Stomach (tissue), 9 donors: ENCODE data around the gene TRPV4. TPM values are rescaled to one million over a fixed set of nuclear protein-coding genes. Genes with fewer than 3 reads are reported as not detected.

Source experiments
- DNase-seq, 2 donors: peaks; one replicate each; pipeline versions ENCODE4 v3.0.0 to v3.0.0-alpha.2; 2013 to 2019
- H3K27ac ChIP-seq, 5 donors: fragments of 200-600 bp in 4 of 5; sonication (generic) in 4 of 5; one replicate each; pipeline ENCODE4 v1.5.1; 2013 to 2019; ENCODE audit warnings: mild to moderate bottlenecking in 1 of 5, moderate library complexity in 1 of 5
- H3K27me3 ChIP-seq, 3 donors: fragments of 200-600 bp; sonication (generic); one replicate each; pipeline ENCODE4 v1.5.1; 2017 to 2019; ENCODE audit warnings: mixed run types in 1 of 3
- H3K36me3 ChIP-seq, 4 donors: fragments of 200-600 bp; sonication (generic); 1 replicate in 3 of 4; 2 replicates in 1 of 4; pipeline ENCODE4 v1.5.1; 2016 to 2019
- H3K4me1 ChIP-seq, 4 donors: fragments of 200-600 bp; sonication (generic); one replicate each; pipeline ENCODE4 v1.5.1; 2016 to 2019
- H3K4me3 ChIP-seq, 4 donors: fragments of 200-600 bp; sonication (generic) in 3 of 4; one replicate each; pipeline ENCODE4 v1.5.1; 2016 to 2019; ENCODE audit warnings: mild to moderate bottlenecking in 1 of 4
- H3K9me3 ChIP-seq, 4 donors: fragments of 200-600 bp; sonication (generic); one replicate each; pipeline ENCODE4 v1.5.1; 2016 to 2019
- CTCF ChIP-seq, 7 experiments: fragments of 450-650 bp in 4 of 7; fragments of 200-600 bp in 3 of 7; sonication (generic) in 3 of 7; IDR thresholded peaks; one replicate each; pipeline ENCODE4 v1.5.1; 2016 to 2019; ENCODE audit warnings: antibody characterized with exemption in 7 of 7, control low read depth in 2 of 7, mild to moderate bottlenecking in 1 of 7
- EP300 ChIP-seq: sonication (generic); formaldehyde crosslinking; IDR thresholded peaks from one replicate; pipeline ENCODE4 v1.6.1; 2017; ENCODE audit warnings: antibody characterized with exemption
- POLR2A ChIP-seq, 4 donors: fragments of 450-650 bp; IDR thresholded peaks; one replicate each; pipeline ENCODE4 v1.6.1; 2016; ENCODE audit warnings: antibody characterized with exemption in 4 of 4, control low read depth in 2 of 4, mild to moderate bottlenecking in 1 of 4, moderate library complexity in 1 of 4
- POLR2AphosphoS5 ChIP-seq, 3 donors: sonication (generic); formaldehyde crosslinking; IDR thresholded peaks; one replicate each; pipeline ENCODE4 v1.6.1; 2016; ENCODE audit warnings: antibody characterized with exemption in 3 of 3
- WGBS, 5 donors: extraction: QIAGEN DNeasy Blood & Tissue Kit in 3 of 5; methylation state at CpG; one replicate each; pipeline versions ENCODE4 v1.1.5 to v1.1.7; 2013 to 2018; 5-methylcytosine and 5-hydroxymethylcytosine counted together
- intact Hi-C: fragments of 100-400 bp; cut with DNase I; formaldehyde crosslinking; loops from one replicate; pipeline ENCODE4 v1.15.1; 2023; ENCODE audit warnings: low total_unique reads
- polyA plus RNA-seq, 3 donors: library from polyadenylated mRNA; stranded (reverse); fragments of 200-250 nt; gene quantifications; one replicate each; pipeline ENCODE4 v1.2.3, GENCODE V29; 2013
- total RNA-seq, 5 donors: library from RNA; depleted of rRNA; stranded (reverse); fragments of >200 nt; gene quantifications; one replicate each; pipeline versions ENCODE4 v1.1.0 to v1.2.3, GENCODE V29; 2014 to 2016
- donor health status: healthy with polysubstance abuse.
- donor health status: Bipolar disorder and iron deficiency.
- donor health status: healthy.

The TRPV4 gene
- total and polyA plus RNA-seq, 8 donors = 0.75 to 3.8 (median 1.4) TPM; not detected in 4

- H3K9me3 ChIP-seq = no peaks in the 10 kb centered on the region
- peaks cover 0 to 19% (median 0%) of the 10 kb centered on the region in 3 donors for H3K27me3 ChIP-seq
- WGBS, 5 donors = 86 to 91% (median 89%) methylated on average over 18 to 20 of the region's 20 CpGs
- no peak overlapping the region for H3K4me3 ChIP-seq
- H3K4me1 ChIP-seq = no peaks in the 10 kb centered on the region
- H3K36me3 ChIP-seq = no peaks in the 10 kb centered on the region
- H3K27ac ChIP-seq = no peak overlapping the region
- no peak for DNase-seq
- TF ChIP-seq CTCF (IDR thresholded peaks at IDR 0.05) (no peak), POLR2A (IDR thresholded peaks at IDR 0.05) (no peak), POLR2AphosphoS5 (IDR thresholded peaks at IDR 0.05) (no peak), EP300 (no peak)
- intact Hi-C loops = no loop called here
Measured at GRCh38 chr12:109798691-109799090, 34.5 kb downstream of the TRPV4 start.

GRCh38 chr12:109797905-109798669 is 35.1 kb downstream of the TRPV4 start:
- Histone ChIP-seq H3K4me1 (no peaks in the 10 kb centered on the region), H3K9me3 (no peaks in the 10 kb centered on the region), H3K36me3 (no peaks in the 10 kb centered on the region), H3K4me3 (no peak overlapping the region), H3K27ac (no peak overlapping the region), H3K27me3 (peaks cover 0 to 23% (median 0%) of the 10 kb centered on the region in 3 donors)
- TF ChIP-seq POLR2AphosphoS5 (IDR thresholded peaks at IDR 0.05) (no peak), CTCF (IDR thresholded peaks at IDR 0.05) (no peak), POLR2A (IDR thresholded peaks at IDR 0.05) (no peak)
- WGBS, 5 donors = 80 to 84% (median 82%) methylated on average over 15 to 19 of the region's 19 CpGs
- no peak for DNase-seq
- intact Hi-C loops = no loop called here

DNA sequence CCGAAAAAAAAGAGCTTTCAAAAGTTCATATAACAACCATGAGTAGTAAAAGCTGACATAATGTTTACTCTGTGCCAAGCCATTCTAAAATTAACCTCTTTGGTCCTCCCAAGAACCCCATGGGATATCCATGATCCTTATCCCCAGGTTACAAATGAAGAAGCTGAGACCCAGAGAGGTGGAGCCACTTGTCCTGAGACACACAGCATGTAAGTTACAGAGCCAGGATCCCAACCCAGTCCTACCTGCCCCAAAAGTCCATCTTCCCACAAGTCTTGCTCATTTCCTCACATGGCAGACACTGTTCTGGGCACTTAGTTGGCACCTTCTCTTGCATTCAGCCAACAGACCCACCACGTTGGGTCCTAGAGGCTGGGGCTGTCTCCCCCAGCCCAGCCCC is 37.1 kb downstream of the TRPV4 start:
- no peak overlapping the region for H3K27ac ChIP-seq
- 68 to 86% (median 72%) methylated on average over 2 of the region's 2 CpGs for WGBS, 5 donors
- DNase-seq = no peak
- H3K36me3 ChIP-seq = no peaks in the 10 kb centered on the region
- peaks cover 0 to 23% (median 0%) of the 10 kb centered on the region in 3 donors for H3K27me3 ChIP-seq
- intact Hi-C loops = no loop called here
- no peaks in the 10 kb centered on the region for H3K4me1 ChIP-seq
- H3K9me3 ChIP-seq = no peaks in the 10 kb centered on the region
- H3K4me3 ChIP-seq = no peak overlapping the region
- no peak for TF ChIP-seq POLR2AphosphoS5 (IDR thresholded peaks at IDR 0.05)
- no peak for TF ChIP-seq POLR2A (IDR thresholded peaks at IDR 0.05)
- TF ChIP-seq CTCF (IDR thresholded peaks at IDR 0.05) = no peak
- TF ChIP-seq EP300 = no peak

DNA sequence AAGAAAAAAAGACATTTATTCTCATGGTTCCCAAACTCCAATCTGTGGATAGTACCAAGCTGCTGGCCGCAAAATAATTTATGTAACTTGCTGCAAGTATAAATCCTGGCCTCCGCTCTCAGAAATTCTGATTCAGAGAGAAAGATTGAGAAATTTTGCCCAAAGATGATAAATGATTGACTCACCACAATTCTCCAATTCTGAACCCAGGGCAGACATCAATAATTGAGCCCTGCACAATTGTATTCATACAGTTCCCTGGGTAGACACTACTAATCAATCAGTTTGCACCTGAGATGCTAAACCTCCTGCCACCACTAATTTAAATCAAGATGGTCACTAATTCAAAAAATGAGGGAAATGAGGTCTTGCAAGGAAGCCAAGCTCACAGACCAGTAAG is 38.2 kb downstream of the TRPV4 start:
- TF ChIP-seq POLR2AphosphoS5 (IDR thresholded peaks at IDR 0.05) (no peak), POLR2A (IDR thresholded peaks at IDR 0.05) (no peak), CTCF (IDR thresholded peaks at IDR 0.05) (no peak), EP300 (no peak)
- WGBS, 5 donors = 93 to 97% (median 96%) methylated on average over 2 of the region's 2 CpGs
- Histone ChIP-seq H3K36me3 (no peaks in the 10 kb centered on the region), H3K4me1 (no peaks in the 10 kb centered on the region), H3K9me3 (no peaks in the 10 kb centered on the region), H3K4me3 (no peak overlapping the region), H3K27ac (no peak overlapping the region), H3K27me3 (peaks cover 0 to 23% (median 0%) of the 10 kb centered on the region in 3 donors)
- intact Hi-C loops = no loop called here
- DNase-seq = no peak
